GM19043 (cell line): ENCODE results near the gene INTS6.

Experiments used
- ATAC-seq: cut with Tn5 transposase; IDR thresholded peaks from one replicate; pipeline ENCODE4 v1.9.1; 2021; ENCODE audit warnings: low read depth; ENCODE audit not compliant: unreplicated experiment

Gene INTS6

DNA sequence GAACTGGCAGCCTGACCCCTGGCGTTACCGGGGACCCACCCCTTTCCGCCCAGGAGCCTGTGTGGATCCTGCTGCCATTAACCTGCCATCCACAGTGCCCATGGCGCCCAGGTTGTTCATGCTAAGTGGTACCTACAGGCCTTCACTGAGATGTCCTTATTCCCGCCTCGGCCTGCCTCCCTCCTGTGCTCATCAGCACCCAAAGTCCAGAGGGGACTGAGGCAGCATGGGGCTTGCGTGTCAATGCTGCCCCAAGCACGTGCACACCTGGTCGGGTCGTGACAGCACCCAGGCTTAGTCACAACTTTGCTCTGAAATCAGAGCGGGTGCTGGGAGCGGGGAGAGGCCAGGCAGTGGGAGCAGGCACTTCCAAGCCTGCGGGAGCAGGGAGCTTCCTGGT, 3.7 kb upstream of the INTS6 start:
- ATAC-seq, result no peak

DNA sequence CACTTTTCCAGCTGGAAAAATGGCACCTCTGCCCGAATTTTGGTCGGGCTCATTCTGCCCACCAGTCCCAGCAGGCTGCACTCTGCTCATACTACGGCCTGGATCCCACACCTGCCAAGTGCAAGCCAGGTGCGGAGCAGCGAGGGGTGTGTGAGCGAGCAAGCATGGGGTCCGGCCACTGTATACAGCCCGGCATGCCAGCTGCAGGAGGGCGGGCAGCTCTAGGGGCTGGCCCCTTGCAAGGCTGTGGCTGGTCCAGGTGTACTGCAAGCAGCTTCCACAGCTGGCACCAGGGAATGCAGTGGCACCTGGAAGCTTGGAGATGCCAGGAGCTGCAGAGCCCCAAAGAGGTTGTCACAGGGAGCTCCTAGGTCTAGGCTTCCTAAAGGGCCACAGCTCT, 2.7 kb upstream of the INTS6 start:
- no peak for ATAC-seq

DNA sequence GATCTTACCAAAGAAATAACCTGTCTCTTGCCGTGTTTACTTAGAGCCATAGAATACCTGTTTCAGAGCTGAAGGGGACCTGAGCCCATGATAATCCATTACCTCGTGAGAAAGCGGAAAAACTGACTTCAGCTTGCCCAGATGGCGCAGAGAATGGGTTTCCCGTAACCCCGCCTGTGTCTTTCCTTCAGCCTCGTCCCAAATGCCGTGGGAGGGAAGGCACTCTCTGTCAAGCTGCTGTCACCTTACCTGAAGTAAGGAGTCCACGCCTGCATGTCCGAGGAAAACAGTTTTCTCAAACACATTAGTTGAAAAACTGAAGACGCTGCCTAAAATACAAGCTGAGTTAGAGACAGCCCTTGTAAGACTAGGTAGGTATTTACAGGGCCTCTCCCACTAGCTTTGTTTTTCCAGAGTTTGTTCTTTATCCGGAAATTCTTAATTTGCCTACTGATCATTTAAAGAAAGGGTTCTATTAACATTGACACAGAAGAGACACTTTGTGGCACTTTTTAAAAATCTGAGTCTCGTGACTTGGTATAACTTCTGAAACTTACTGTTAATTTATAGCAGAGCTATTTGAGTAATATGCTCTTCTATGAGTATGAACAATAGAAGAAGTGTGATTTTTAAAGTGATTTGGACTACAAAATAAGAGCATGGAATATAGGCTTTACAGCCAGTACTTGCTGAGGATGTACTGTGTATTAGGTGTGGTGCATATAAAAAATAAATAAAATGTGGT, 1.3 kb upstream of the INTS6 start:
- no peak for ATAC-seq

DNA sequence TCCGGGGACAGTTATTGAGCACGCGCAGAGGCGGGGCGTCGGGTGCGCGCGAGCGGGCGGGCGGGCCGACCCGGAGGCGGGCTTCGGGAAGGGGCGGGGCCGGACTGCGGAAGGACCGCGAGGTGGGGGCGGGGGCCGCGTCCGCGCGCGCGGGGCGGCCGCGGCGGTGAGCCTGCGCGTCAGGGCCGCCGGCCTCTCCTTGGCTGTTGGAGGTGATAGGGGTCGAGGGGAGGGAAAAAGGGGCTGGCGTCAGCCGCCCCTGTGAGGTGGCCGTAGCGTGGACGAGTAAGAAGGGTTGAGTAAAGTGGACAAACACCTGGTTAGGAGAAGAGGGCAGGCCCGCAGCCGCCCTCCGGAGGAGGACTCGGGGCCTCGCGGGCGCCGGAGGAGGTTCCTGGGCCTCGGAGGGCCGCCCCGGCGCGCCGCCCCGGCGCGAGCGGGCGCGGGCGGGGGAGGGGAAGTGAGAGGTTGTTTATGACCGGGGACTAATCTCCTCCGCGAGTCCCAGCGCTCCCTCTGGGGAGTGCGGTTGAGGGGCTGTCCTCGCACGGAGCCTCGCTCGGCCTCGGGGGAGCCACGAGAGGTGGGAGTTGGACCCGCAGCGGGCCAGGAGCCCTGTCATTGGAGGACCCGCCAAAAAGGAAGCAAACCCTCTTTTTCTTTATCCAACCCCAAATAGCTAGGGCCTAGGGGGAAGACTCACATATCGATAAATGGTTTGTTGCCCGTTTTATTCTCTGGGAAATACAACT, 547 bp upstream of the INTS6 start:
- ATAC-seq, result peak; percentile 35

DNA sequence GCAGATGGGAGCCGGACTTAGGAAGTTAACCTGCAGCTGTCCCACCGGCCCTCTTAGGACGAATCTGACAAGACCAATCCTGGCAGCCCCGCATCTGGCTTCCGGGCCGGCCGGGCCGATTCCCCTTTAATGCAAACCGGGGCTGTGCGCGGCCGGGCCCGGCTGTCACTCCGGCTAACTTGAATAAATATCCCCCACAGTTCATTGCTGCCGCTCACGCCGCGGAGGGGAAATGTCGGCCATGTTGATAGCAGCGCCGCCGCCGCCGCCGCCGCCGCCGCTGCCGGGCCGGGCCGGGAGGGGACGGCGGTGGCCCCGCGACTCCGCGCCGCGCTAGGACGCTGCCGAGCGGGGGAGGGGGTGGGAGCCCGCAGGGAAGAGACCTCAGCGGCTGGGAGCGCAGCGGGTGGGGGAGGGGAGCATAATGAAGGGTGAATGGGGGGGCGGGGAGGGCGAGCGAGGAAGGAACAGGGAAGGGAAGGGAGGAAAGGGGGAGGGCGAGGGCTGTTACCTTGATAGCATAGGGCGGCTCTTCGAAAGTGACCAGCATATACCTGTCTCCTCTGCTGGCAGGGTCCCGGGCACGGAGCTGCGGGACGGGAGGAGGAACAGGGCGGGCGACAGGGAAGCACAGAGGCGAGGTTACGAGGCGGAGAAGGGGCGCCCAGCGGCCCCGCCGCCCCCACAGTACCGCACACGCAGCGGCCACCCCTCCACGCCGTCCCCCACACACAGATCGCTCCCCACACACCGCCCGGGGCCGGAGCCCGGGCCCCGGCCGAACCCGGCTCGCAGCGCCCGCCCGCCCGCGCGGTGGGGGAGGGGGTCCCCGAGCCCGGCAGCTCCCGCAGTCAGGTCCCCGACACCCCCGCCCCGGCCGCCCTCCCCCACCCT, 1.1 kb downstream of the INTS6 start:
- peak; percentile 33 for ATAC-seq

DNA sequence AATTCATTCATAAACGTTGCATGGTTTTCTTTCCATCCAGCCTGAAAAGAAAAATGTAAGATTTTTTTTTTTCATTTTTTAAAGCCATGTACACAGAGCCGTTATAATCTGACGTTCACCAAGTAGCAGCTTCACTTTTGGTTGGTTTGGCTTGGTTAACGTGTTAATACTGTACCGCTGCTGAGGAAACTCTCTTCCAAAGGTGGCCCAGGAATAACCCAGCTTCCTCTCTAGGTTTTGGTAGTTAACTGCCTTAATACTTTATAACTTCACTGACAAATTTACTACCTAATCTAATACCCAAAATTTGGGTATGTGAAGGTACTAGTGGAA, 1.7 kb downstream of the INTS6 start:
- ATAC-seq, result no peak

DNA sequence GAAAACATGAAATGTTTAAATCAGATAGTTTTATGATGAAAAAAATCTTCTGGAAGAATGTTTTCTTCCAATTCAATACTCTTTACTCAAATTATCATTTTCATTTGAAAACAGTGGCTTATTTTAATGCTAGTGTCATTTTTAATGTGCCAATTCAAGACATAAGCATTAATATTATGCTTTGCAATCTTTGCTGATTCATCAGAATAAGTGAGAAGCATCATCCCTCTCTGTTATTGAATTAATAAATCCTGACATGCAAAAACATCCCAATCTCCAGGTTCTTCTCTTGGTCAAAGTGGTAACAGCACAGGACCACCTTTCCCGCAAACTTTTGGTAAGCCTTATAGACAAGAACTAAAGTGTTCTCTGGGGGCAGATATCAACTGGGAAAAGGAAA, 3.8 kb downstream of the INTS6 start:
- ATAC-seq, result no peak

DNA sequence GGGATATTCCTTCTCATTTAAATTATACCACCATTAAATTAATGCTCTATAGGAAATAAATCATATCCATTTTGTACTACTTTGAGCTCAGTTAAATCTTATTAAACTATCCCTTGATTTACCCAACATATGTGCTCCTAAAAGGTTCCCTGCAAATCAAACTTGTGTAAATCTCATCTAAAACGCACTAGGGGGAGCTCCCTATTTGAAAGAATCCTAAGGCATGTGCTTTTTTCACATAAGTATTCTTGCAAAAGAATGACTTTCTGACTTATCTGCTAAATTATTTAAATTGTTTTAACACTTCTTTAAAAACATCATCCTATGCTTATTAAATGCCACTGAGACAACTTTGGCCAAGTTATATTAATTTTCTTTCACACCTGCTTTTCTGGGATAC, 7.9 kb downstream of the INTS6 start:
- no peak for ATAC-seq

DNA sequence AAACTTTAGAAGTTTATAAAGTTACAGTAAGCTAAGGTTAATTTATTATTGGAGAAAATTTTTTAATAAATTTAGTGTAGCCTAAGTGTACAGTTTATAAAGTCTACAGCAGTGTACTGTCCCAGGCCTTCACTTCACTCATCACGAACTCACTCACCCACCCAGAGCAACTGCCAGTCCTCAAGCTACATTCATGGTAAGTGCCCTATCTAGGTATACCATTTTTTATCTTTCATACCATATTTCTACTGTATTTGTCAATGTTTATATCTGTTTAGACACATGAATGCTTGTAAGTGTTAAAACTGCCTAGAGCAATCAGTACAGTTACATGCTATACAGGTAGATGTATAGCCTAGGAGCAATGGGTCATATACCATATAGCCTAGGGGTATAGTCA, 12.5 kb downstream of the INTS6 start:
- no peak for ATAC-seq

DNA sequence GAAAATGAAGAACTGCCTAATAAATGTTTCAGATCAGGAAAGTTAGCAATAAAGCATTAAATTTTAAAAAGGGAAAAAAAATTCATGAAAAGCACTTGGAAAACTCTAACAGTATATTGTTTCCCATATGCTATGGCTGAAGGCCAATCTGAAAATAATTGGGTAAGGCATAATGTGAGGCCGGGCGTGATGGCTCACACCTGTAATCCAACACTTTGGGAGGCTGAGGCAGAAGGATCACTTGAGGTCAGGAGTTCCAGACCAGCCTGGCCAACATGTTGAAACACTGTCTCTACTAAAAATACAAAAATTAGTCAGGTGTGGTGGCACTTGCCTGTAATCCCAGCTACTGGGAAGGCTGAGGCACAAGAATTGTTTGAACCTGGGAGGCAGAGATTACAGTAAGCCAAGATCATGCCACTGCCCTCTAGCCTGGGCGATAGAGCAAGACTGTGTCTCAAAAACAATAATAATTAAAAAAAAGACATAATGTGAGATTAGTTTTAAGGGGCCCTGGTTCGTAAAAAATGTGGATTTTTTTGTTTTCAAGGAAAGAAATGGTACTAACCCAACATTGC, 15.2 kb downstream of the INTS6 start:
- ATAC-seq, result no peak

DNA sequence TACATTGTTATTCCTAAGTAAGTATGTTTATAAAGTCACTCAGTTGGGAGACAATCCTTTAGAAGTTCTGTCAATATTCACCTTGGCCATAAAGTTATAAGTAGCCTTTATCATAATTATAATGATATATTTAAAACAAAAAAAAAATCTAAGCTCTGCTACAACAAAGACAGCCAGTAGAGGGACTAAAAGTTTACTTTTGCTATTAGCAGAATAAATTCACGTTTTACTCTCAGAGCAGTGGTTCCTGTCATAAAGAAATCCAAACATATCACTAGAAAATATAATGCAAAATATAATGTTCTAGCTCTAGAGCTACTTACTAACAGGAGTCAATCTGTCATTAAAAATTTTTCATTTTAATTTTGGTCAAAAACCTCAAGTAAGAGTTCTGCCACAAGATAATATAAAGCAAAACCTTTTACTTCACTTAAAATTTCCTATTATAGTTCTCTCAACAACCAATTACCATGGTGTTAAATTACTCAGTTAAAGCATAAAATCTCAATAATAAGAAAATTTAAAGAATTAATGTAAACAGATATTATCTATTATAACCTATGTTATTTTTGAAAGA, 17.7 kb downstream of the INTS6 start:
- ATAC-seq, result no peak

DNA sequence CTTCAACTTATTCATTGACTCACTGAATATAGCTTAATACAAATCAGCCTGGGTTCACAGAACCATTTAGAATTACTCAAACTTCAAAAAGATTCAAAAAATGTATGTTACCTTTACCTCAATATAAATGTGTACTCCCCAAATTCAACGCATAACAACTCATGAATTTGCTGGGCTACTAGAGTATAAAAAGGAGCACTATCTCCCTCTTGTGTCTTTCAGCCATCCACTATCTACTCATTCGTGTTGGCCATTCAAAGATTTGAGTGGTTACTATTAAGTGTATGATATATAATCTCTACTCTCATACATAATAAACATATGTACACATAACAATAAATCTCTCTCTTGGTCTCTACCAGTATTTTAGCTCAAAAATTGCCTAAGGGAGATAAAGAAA, 20.3 kb downstream of the INTS6 start:
- ATAC-seq, result no peak

DNA sequence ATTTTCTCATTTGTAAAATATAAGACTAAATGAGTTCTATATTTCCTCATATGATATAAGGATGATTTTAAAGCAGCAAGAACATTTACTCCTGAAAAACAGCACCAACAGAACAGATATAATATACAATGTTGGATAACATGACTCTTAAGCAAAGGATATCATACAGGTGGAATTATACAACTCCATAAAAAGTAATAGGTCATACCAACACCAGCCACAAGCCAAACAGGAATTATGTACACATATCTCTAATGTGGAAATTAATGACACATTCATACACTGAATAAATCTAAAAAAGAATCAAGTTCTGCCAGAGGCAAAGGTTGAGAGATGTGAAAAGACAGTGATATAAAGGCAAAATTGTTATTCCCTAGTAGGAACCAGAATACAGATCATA, 25.9 kb downstream of the INTS6 start:
- ATAC-seq, result no peak

DNA sequence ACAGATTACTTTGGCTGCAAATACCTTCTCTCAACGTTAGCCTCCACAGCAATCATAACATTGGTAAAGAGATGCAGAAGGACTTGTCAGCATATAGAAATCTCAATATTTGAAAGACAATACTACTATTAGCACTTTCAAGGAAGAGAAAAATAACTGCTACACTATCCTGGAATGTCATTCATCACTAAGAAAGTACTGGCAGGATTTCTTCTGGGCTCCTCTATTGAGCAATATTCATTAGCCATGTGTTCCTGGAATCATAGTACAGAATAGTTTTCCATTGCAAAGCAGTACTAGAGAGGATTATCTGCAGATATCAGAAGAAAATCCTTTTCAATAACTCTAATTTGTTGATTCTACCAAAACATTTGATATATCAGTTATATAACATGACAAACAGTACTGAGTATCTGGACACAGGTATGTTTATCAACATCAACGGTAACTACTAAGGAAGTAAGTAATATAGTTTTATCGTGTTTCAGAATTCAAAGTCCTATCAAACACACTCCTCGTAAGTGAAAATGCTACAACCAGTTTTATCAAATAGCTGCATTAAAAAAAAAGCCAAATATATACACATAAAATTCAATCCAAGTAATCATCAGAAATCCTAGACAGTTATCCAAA, 27.3 kb downstream of the INTS6 start:
- ATAC-seq, result no peak

DNA sequence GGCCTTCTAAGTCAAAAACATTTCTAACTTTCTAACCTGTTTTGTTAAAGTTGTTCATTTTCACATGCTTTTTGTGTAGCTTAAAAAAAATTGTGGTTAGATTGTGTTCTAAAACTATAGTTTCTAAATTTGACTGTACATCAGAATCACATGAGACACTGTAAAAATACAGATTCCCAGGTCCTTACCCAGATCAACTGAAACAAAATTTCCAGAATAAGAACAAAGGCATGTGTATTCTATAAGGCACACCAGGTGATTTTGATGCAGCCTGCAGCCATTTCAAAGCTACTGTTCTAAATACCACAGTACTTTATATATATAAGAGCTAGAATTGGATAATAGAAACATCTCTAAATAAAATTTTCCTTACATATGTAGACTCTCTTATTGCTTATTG, 29.1 kb downstream of the INTS6 start:
- no peak for ATAC-seq

DNA sequence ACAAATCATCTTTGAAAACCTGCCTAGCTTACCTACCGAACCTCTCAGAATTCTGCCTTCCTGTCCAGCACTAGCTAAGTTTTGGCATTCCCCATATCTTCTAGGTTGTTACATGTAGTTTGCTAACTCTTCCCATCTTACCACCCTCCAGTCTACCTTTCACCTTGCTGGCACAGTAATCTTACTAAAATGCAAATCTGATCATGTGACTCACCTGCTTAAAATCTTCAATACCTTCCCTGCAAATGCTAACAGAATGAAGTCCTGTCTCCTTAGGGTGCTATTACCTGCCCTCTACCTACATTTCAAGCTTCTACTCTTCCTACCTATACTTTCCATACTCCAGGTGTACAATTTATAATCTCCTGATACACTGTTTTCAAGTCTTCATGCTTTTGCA, 30.4 kb downstream of the INTS6 start:
- ATAC-seq, result no peak

DNA sequence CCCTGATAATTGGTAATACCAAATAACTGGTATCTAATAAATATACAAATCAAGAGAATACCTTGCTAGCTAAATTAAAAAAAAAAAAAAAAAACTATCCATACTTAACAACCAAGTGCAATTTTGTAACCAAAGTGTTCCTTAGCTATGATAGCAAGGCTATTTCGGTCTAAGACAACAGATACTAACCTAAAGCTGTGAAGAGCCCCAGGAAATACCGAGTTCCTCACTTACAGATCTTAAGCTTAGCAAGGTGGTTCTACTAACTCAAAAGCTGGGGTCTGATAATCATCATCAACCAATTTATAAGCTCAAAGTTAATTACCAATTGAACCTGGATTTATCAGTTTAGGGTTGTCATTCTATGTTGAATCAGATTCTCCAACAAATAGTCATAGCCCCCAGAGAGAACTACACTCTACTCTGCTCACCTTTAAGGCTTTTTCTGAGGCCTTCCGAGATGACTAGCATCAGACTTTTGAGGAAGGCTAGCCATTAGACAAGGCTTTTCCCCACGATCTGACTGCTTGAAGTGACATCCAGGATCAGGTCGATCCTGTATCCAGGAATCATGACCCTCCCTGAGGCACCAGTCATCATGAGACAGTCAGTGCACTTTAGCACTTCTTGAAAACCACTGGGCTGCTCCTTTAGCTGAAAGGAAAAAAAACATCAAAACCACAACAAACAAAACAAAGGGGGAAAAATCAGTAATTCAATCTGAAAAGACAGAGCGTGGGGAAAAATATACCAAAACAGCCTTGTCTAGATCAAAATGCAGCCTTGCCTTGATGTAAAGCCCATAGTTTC, 31.9 kb downstream of the INTS6 start:
- no peak for ATAC-seq

DNA sequence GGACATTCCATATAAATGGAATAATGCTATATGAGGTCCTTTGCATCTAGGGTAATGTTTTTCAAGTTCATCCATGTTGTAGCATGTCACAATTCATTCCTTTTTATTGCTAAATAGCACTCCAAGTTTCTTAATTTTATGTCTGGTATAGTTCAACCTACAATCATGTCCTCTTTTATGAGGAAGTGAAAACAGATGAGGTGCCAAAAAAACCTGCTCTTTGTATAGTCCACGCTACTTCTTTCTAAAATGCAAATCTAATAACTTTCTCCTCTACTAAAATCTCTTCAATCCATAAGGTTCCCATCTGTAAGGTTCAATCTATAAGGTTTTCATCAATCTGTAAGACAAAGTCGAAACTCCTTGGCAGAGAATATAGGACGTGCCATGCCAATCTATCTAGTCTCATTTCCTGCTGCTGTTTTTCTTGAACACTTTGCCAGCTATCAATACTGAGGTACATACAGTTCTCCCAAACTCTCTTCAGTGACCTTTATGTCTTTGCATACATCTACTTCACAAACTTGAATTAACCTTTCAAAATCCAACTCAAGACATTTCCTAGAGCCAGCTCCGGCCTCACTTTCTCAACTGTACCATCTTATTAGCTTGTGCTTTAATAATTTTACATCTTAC, 33.7 kb downstream of the INTS6 start:
- no peak for ATAC-seq

DNA sequence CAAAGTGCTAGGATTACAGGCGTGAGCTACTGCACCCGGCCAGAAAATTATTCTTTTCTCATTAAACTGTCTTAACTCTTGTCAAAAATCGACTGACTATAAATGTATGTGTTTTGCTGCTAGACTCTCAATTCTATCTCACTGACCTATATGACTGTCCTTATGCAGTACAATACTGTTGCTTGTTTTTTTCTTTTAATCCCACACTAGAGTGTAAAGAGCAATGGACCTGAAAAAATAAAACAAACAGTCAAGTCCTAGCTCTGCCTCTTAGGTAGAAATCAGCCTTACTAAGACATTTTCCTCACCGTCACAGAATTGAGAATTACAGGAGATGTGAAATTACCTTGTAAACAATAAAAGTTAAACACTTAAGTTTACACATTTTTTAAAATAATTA, 35.1 kb downstream of the INTS6 start:
- ATAC-seq, result no peak
